ENCODE results near the gene UST.

UST gene

GRCh38 chr6:149026530-149026942, 279.7 kb downstream of the UST start:
- Histone ChIP-seq H3K79me2 (ENCODE audit: insufficient read depth, low read length) (no peaks in the 10 kb centered on the region), H3K4me2 (ENCODE audit: low read depth, low read length, poor library complexity, severe bottlenecking) (no peak overlapping the region), H3K27me3 (ENCODE audit: insufficient read depth, low read length, poor library complexity, severe bottlenecking) (no peaks in the 10 kb centered on the region), H2AFZ (ENCODE audit: low read length) (no peak overlapping the region), H3K36me3 (ENCODE audit: insufficient read depth, low read length) (no peaks in the 10 kb centered on the region), H3K9me3 (ENCODE audit: insufficient read depth, low read depth, low read length) (no peaks in the 10 kb centered on the region), H3K4me3 (ENCODE audit: low read length, poor library complexity, severe bottlenecking) (no peak overlapping the region), H4K20me1 (ENCODE audit: insufficient read depth, low read length, poor library complexity, severe bottlenecking) (no peaks in the 10 kb centered on the region), H3K9me2 (replicated peaks; ENCODE audit: low read depth, low read length) (no peaks in the 10 kb centered on the region), H3K4me1 (ENCODE audit: insufficient read depth, low read length, poor library complexity, severe bottlenecking) (peaks cover 6% of the 10 kb centered on the region), H3K9ac (ENCODE audit: low read depth, low read length, poor library complexity, severe bottlenecking) (no peak overlapping the region), H3F3A (ENCODE audit: low read depth) (no peaks in the 10 kb centered on the region)
- TF ChIP-seq EZH2phosphoT487 (IDR thresholded peaks at IDR 0.05; ENCODE audit: borderline replicate concordance) (no peak), CTCF (conservative IDR thresholded peaks at IDR 0.05; ENCODE audit: low read length) (peak; percentile 85)

DNA sequence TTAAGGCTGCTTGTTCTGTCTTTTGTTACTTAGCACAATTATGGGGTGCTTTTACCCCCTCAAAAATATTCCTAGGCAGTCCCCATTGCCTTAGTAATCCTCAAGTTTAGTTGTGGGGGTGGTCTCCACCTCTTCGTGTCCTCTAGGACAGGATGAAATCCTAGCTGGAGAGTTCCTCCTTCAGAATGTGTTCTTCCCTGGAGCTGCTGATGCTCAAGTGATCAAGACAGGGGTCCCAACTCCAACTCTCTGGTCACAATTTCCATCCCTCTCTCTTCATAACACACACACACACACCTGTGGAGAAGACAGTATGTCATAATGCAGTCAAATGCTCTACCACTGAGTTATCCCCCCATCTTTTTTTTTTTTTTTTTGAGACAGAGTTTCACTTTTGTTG, 280.7 kb downstream of the UST start:
- no peaks in the 10 kb centered on the region for H3K9me2 ChIP-seq (replicated peaks; ENCODE audit: low read depth, low read length)
- no peak overlapping the region for H2AFZ ChIP-seq (ENCODE audit: low read length)
- TF ChIP-seq CTCF (conservative IDR thresholded peaks at IDR 0.05; ENCODE audit: low read length) (no peak), EZH2phosphoT487 (IDR thresholded peaks at IDR 0.05; ENCODE audit: borderline replicate concordance) (no peak)
- H3K9me3 ChIP-seq (ENCODE audit: insufficient read depth, low read depth, low read length): no peaks in the 10 kb centered on the region
- H3K9ac ChIP-seq (ENCODE audit: low read depth, low read length, poor library complexity, severe bottlenecking): no peak overlapping the region
- H3K4me2 ChIP-seq (ENCODE audit: low read depth, low read length, poor library complexity, severe bottlenecking): no peak overlapping the region
- no peaks in the 10 kb centered on the region for H3F3A ChIP-seq (ENCODE audit: low read depth)
- H3K4me3 ChIP-seq (ENCODE audit: low read length, poor library complexity, severe bottlenecking): no peak overlapping the region
- H3K79me2 ChIP-seq (ENCODE audit: insufficient read depth, low read length): no peaks in the 10 kb centered on the region
- no peaks in the 10 kb centered on the region for H4K20me1 ChIP-seq (ENCODE audit: insufficient read depth, low read length, poor library complexity, severe bottlenecking)
- H3K27me3 ChIP-seq (ENCODE audit: insufficient read depth, low read length, poor library complexity, severe bottlenecking): no peaks in the 10 kb centered on the region
- peaks cover 16% of the 10 kb centered on the region for H3K4me1 ChIP-seq (ENCODE audit: insufficient read depth, low read length, poor library complexity, severe bottlenecking)
- H3K36me3 ChIP-seq (ENCODE audit: insufficient read depth, low read length): no peaks in the 10 kb centered on the region

GRCh38 chr6:149028767-149029405, 282.1 kb downstream of the UST start:
- no peaks in the 10 kb centered on the region for H3F3A ChIP-seq (ENCODE audit: low read depth)

More at GRCh38 chr6:149028767-149029405, 282.1 kb downstream of the UST start:
- Histone ChIP-seq H3K79me2 (ENCODE audit: insufficient read depth, low read length) (no peaks in the 10 kb centered on the region), H3K4me2 (ENCODE audit: low read depth, low read length, poor library complexity, severe bottlenecking) (no peak overlapping the region), H3K9me2 (replicated peaks; ENCODE audit: low read depth, low read length) (no peaks in the 10 kb centered on the region), H3K9me3 (ENCODE audit: insufficient read depth, low read depth, low read length) (no peaks in the 10 kb centered on the region), H3K36me3 (ENCODE audit: insufficient read depth, low read length) (no peaks in the 10 kb centered on the region), H2AFZ (ENCODE audit: low read length) (no peak overlapping the region), H3K4me1 (ENCODE audit: insufficient read depth, low read length, poor library complexity, severe bottlenecking) (peaks cover 30% of the 10 kb centered on the region), H3K27me3 (ENCODE audit: insufficient read depth, low read length, poor library complexity, severe bottlenecking) (no peaks in the 10 kb centered on the region), H3K4me3 (ENCODE audit: low read length, poor library complexity, severe bottlenecking) (no peak overlapping the region), H4K20me1 (ENCODE audit: insufficient read depth, low read length, poor library complexity, severe bottlenecking) (no peaks in the 10 kb centered on the region), H3K9ac (ENCODE audit: low read depth, low read length, poor library complexity, severe bottlenecking) (no peak overlapping the region)
- TF ChIP-seq EZH2phosphoT487 (IDR thresholded peaks at IDR 0.05; ENCODE audit: borderline replicate concordance) (no peak), CTCF (conservative IDR thresholded peaks at IDR 0.05; ENCODE audit: low read length) (peak; percentile 84)

Measured in Loucy (cell line).